H9 (cell line): Measurements from ENCODE around the gene PRR9. TPM values are rescaled to one million over a fixed set of nuclear protein-coding genes. Genes with fewer than 3 reads are reported as not detected.

Source experiments
- DNase-seq: peaks from one replicate; pipeline ENCODE4 v3.0.0-alpha.2; 2017
- H2AFZ ChIP-seq: one replicate; pipeline ENCODE4 v1.6.1; 2013; ENCODE audit warnings: mild to moderate bottlenecking, low read length, control low read depth, moderate library complexity
- H2AK5ac ChIP-seq: 2 replicates; pipeline ENCODE4 v1.6.1; 2013; ENCODE audit warnings: low read length, control low read depth, mixed read lengths; ENCODE audit not compliant: insufficient read length
- H2BK120ac ChIP-seq: one replicate; pipeline ENCODE4 v1.6.1; 2013; ENCODE audit warnings: low read depth, mild to moderate bottlenecking, low read length, control low read depth, inconsistent platforms; ENCODE audit not compliant: poor library complexity, severe bottlenecking
- H2BK12ac ChIP-seq: 2 replicates; pipeline ENCODE4 v1.6.1; 2013; ENCODE audit warnings: low read length, control low read depth, mixed read lengths, low read depth; ENCODE audit not compliant: insufficient read length
- H2BK15ac ChIP-seq: 2 replicates; pipeline ENCODE4 v1.6.1; 2013; ENCODE audit warnings: low read depth, low read length, control low read depth
- H2BK20ac ChIP-seq: one replicate; pipeline ENCODE4 v1.6.1; 2013; ENCODE audit warnings: low read depth, mild to moderate bottlenecking, low read length, control low read depth, inconsistent platforms; ENCODE audit not compliant: poor library complexity, severe bottlenecking
- H2BK5ac ChIP-seq: 2 replicates; pipeline ENCODE4 v1.6.1; 2013; ENCODE audit warnings: low read length, control low read depth, mixed read lengths; ENCODE audit not compliant: insufficient read length
- H3K14ac ChIP-seq: 2 replicates; pipeline ENCODE4 v1.6.1; 2013; ENCODE audit warnings: low read length, control low read depth; ENCODE audit not compliant: insufficient read depth
- H3K18ac ChIP-seq: 2 replicates; pipeline ENCODE4 v1.6.1; 2013; ENCODE audit warnings: low read depth, mild to moderate bottlenecking, mixed read lengths, low read length, control low read depth; ENCODE audit not compliant: insufficient read length
- H3K23ac ChIP-seq: 2 replicates; pipeline ENCODE4 v1.6.1; 2013; ENCODE audit warnings: low read length, control low read depth, mixed read lengths, low read depth; ENCODE audit not compliant: insufficient read length
- H3K23me2 ChIP-seq: 2 replicates; pipeline ENCODE4 v1.6.1; 2013; ENCODE audit warnings: low read depth, mild to moderate bottlenecking, mixed read lengths, low read length, control low read depth; ENCODE audit not compliant: insufficient read length, poor library complexity, severe bottlenecking
- H3K27ac ChIP-seq: 2 replicates; pipeline ENCODE4 v1.5.1; 2013; ENCODE audit warnings: low read length, control low read depth, mixed read lengths, low read depth; ENCODE audit not compliant: insufficient read length
- H3K27me3 ChIP-seq: 2 replicates; pipeline ENCODE4 v1.6.1; 2013; ENCODE audit warnings: low read length, control low read depth, inconsistent platforms; ENCODE audit not compliant: insufficient read depth
- H3K4ac ChIP-seq: 2 replicates; pipeline ENCODE4 v1.6.1; 2013; ENCODE audit warnings: low read depth, mild to moderate bottlenecking, control low read depth, inconsistent platforms, low read length, moderate library complexity
- H3K4me1 ChIP-seq: 2 replicates; pipeline ENCODE4 v1.6.1; 2013; ENCODE audit warnings: low read length, control low read depth, inconsistent platforms; ENCODE audit not compliant: insufficient read depth
- H3K4me2 ChIP-seq: 2 replicates; pipeline ENCODE4 v1.6.1; 2013; ENCODE audit warnings: low read length, control low read depth, mixed read lengths; ENCODE audit not compliant: insufficient read length, insufficient read depth
- H3K56ac ChIP-seq: 2 replicates; pipeline ENCODE4 v1.6.1; 2013; ENCODE audit warnings: low read depth, mild to moderate bottlenecking, mixed read lengths, low read length, control low read depth; ENCODE audit not compliant: insufficient read length
- H3K79me1 ChIP-seq: 2 replicates; pipeline ENCODE4 v1.6.1; 2013; ENCODE audit warnings: low read depth, mild to moderate bottlenecking, moderate library complexity, low read length, control low read depth, inconsistent platforms; ENCODE audit not compliant: insufficient read depth, poor library complexity, severe bottlenecking
- H3K79me2 ChIP-seq: 2 replicates; pipeline ENCODE4 v1.6.1; 2013; ENCODE audit warnings: low read length, control low read depth, inconsistent platforms; ENCODE audit not compliant: insufficient read depth
- H3K9ac ChIP-seq: 2 replicates; pipeline ENCODE4 v1.6.1; 2013; ENCODE audit warnings: low read length, control low read depth, mixed read lengths; ENCODE audit not compliant: insufficient read length; ENCODE audit errors: extremely low read depth
- H3K9me3 ChIP-seq: one replicate; pipeline ENCODE4 v1.6.1; 2013; ENCODE audit warnings: low read depth, low read length, inconsistent platforms; ENCODE audit not compliant: control insufficient read depth
- H3T11ph ChIP-seq: one replicate; pipeline ENCODE4 v1.6.1; 2013; ENCODE audit warnings: mild to moderate bottlenecking, low read length, control low read depth, inconsistent platforms
- H4K20me1 ChIP-seq: one replicate; pipeline ENCODE4 v1.6.1; 2013; ENCODE audit not compliant: control insufficient read depth, insufficient read length, insufficient read depth
- H4K5ac ChIP-seq: 2 replicates; pipeline ENCODE4 v1.6.1; 2013; ENCODE audit warnings: low read depth, mild to moderate bottlenecking, mixed read lengths, low read length, control low read depth; ENCODE audit not compliant: insufficient read length
- H4K8ac ChIP-seq: replicated peaks from 2 replicates; pipeline ENCODE4 v1.6.1; 2013; ENCODE audit warnings: low read length, control low read depth, mixed read lengths, low read depth; ENCODE audit not compliant: insufficient read length
- H4K91ac ChIP-seq: 2 replicates; pipeline ENCODE4 v1.6.1; 2013; ENCODE audit warnings: low read depth, mild to moderate bottlenecking, moderate library complexity, mixed read lengths, low read length, control low read depth; ENCODE audit not compliant: insufficient read length
- H3K27ac Mint-ChIP-seq, 3 experiments: 2 replicates in 2 of 3; 3 replicates in 1 of 3; pipeline ENCODE4 v1.8.0; 2020 to 2021; ENCODE audit warnings: mixed read lengths in 3 of 3, mild to moderate bottlenecking in 1 of 3, moderate library complexity in 1 of 3
- H3K27me3 Mint-ChIP-seq: 2 replicates; pipeline ENCODE4 v1.8.0; 2021; ENCODE audit warnings: low read depth, mild to moderate bottlenecking, moderate library complexity, mixed read lengths
- H3K36me3 Mint-ChIP-seq, 3 experiments: 2 replicates in 2 of 3; 3 replicates in 1 of 3; pipeline ENCODE4 v1.8.0; 2020 to 2021; ENCODE audit warnings: low read depth in 3 of 3, mixed read lengths in 3 of 3; ENCODE audit not compliant: insufficient read depth in 1 of 3
- H3K4me1 Mint-ChIP-seq, 2 experiments: 2 replicates each; pipeline ENCODE4 v1.8.0; 2020; ENCODE audit warnings: mixed read lengths in 2 of 2
- H3K4me3 Mint-ChIP-seq, 2 experiments: 2 replicates in 1 of 2; 3 replicates in 1 of 2; pipeline ENCODE4 v1.8.0; 2020 to 2021; ENCODE audit warnings: mild to moderate bottlenecking in 2 of 2, mixed read lengths in 2 of 2, moderate library complexity in 1 of 2
- H3K9me3 Mint-ChIP-seq, 2 experiments: 2 replicates in 1 of 2; 3 replicates in 1 of 2; pipeline ENCODE4 v1.8.0; 2020; ENCODE audit warnings: mild to moderate bottlenecking in 2 of 2, mixed read lengths in 2 of 2, moderate library complexity in 1 of 2
- CTCF ChIP-seq: fragments of 200-600 bp; sonication (generic); conservative IDR thresholded peaks from 3 replicates; pipeline ENCODE4 v1.8.0; 2021; ENCODE audit warnings: antibody characterized with exemption, mild to moderate bottlenecking
- WGBS: extraction: QIAGEN DNeasy Blood & Tissue Kit; methylation state at CpG from one replicate; pipeline ENCODE4 v1.1.7; 2013; ENCODE audit warnings: missing lambda C conversion rate, low lambda C conversion rate, mixed read lengths; ENCODE audit not compliant: insufficient read length; ENCODE audit errors: extremely low coverage; 5-methylcytosine and 5-hydroxymethylcytosine counted together
- total RNA-seq: library from RNA; stranded (reverse); gene quantifications from 2 replicates; pipeline ENCODE4 v1.2.1, GENCODE V29; 2021

The PRR9 gene
- total RNA-seq, 1 experiment from 2014 or later = not detected

- H3K23me2 ChIP-seq = no peaks in the 10 kb centered on the region
- H2BK20ac ChIP-seq = no peak overlapping the region
- H2AK5ac ChIP-seq = no peak overlapping the region
- no peak overlapping the region for H2BK12ac ChIP-seq
- no peak overlapping the region for H3K4me3 Mint-ChIP-seq
- DNase-seq = no peak
- H3K4me1 Mint-ChIP-seq = no peaks in the 10 kb centered on the region
- H3K79me1 ChIP-seq = no peaks in the 10 kb centered on the region
- no peaks in the 10 kb centered on the region for H4K20me1 ChIP-seq
- H3K18ac ChIP-seq = no peak overlapping the region
- H3K27ac Mint-ChIP-seq = no peak overlapping the region
- no peak overlapping the region for H3T11ph ChIP-seq
- no CpG with 5 or more reads among the region's 1 CpG for WGBS
- H2BK120ac ChIP-seq = no peak overlapping the region
- H4K91ac ChIP-seq = no peak overlapping the region
- no peak overlapping the region for H4K5ac ChIP-seq
- no peaks in the 10 kb centered on the region for H3K79me2 ChIP-seq
- H3K4me1 ChIP-seq = no peaks in the 10 kb centered on the region
- no peak overlapping the region for H2AFZ ChIP-seq
- no peak for TF ChIP-seq CTCF
- no peak overlapping the region for H3K4ac ChIP-seq
- no peaks in the 10 kb centered on the region for H3K36me3 Mint-ChIP-seq
- no peak overlapping the region for H2BK5ac ChIP-seq
- H3K23ac ChIP-seq = no peak overlapping the region
- no peaks in the 10 kb centered on the region for H3K27me3 ChIP-seq
- peaks cover 19% of the 10 kb centered on the region for H3K27me3 Mint-ChIP-seq
- no peak overlapping the region for H2BK15ac ChIP-seq
- no peak overlapping the region for H3K27ac ChIP-seq
- no peak overlapping the region for H3K9ac ChIP-seq
- H4K8ac ChIP-seq = no peak overlapping the region
- no peak overlapping the region for H3K4me2 ChIP-seq
- H3K9me3 Mint-ChIP-seq = peaks cover 0 to 3% of the 10 kb centered on the region in 2 experiments; a peak in 1 of 5 replicates
- H3K9me3 ChIP-seq = no peaks in the 10 kb centered on the region
- H3K56ac ChIP-seq = no peak overlapping the region
- H3K14ac ChIP-seq = no peak overlapping the region
Measured at GRCh38 chr1:153253693-153254092, 36.3 kb downstream of the PRR9 start.
